Prostate gland (tissue), 2 donors: ENCODE results near the gene FKBP1B.

Experiments used
- POLR2AphosphoS5 ChIP-seq: sonication (generic); formaldehyde crosslinking; IDR thresholded peaks from one replicate; pipeline ENCODE4 v1.6.1; 2017; ENCODE audit warnings: antibody characterized with exemption
- TF ChIP-seq, protein P1 (sequence below), 4 experiments: fragments of 200-600 bp in 2 of 4; fragments of 450-650 bp in 2 of 4; sonication (generic) in 2 of 4; IDR thresholded peaks; 1 replicate in 3 of 4; 2 replicates in 1 of 4; pipeline ENCODE4 v1.5.1; 2016 to 2019; ENCODE audit warnings: antibody characterized with exemption in 4 of 4, mild to moderate bottlenecking in 2 of 4, moderate library complexity in 2 of 4

GRCh38 chr2:24009367-24009679 lies 40.2 kb upstream of the FKBP1B start:
- TF ChIP-seq, protein P1, sequence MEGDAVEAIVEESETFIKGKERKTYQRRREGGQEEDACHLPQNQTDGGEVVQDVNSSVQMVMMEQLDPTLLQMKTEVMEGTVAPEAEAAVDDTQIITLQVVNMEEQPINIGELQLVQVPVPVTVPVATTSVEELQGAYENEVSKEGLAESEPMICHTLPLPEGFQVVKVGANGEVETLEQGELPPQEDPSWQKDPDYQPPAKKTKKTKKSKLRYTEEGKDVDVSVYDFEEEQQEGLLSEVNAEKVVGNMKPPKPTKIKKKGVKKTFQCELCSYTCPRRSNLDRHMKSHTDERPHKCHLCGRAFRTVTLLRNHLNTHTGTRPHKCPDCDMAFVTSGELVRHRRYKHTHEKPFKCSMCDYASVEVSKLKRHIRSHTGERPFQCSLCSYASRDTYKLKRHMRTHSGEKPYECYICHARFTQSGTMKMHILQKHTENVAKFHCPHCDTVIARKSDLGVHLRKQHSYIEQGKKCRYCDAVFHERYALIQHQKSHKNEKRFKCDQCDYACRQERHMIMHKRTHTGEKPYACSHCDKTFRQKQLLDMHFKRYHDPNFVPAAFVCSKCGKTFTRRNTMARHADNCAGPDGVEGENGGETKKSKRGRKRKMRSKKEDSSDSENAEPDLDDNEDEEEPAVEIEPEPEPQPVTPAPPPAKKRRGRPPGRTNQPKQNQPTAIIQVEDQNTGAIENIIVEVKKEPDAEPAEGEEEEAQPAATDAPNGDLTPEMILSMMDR (IDR thresholded peaks at IDR 0.05), result no peak
- no peak for TF ChIP-seq POLR2AphosphoS5
